ENCODE data around the gene TRIM6.

Gene TRIM6

DNA sequence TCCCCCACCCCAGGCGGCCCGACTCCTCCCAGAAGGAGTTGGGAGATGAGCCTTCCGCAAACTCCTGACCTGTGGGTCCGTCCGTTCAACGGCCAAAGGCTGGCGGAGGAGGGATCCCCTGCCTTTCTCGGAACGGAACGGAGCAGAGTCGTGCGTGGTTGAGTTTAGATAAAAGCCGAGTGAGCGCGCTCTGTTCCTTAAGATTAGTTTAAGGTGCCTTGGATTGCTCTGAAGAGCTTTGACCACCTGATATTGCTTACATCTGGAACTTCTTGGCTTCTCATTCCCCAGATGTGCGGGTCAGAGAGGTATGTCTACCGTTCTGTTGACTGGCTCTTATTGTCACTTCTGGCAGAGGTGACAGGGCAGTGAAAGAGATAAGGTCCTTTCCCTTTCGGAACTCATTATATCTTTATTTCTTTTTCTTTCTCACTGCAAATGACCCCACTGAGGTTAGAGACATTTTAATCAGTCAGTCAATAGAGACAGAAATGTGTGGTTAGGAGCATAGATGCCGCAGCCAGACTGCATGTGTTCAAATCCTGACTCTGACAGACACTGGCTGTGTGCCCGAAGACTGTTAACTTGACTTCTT, at the start of gene TRIM6:
TRIM6 (plus strand) TSS at position 31 of the 595 bp plus-strand sequence; CDS start at position 292, 261 bp downstream.
- TF ChIP-seq TCF12 (IDR thresholded peaks at IDR 0.05; ENCODE audit: low read depth) (no peak), CEBPB (IDR thresholded peaks at IDR 0.05) (no peak), USF1 (IDR thresholded peaks at IDR 0.05) (no peak), YY1 (IDR thresholded peaks at IDR 0.05; ENCODE audit: low read depth) (no peak), CREB1 (IDR thresholded peaks at IDR 0.05; ENCODE audit: low read depth) (no peak), ZBTB7A (IDR thresholded peaks at IDR 0.05; ENCODE audit: low read depth) (no peak), TEAD4 (IDR thresholded peaks at IDR 0.05) (no peak), TAF1 (IDR thresholded peaks at IDR 0.05; ENCODE audit: low read depth) (no peak), NFIC (IDR thresholded peaks at IDR 0.05) (no peak)

DNA sequence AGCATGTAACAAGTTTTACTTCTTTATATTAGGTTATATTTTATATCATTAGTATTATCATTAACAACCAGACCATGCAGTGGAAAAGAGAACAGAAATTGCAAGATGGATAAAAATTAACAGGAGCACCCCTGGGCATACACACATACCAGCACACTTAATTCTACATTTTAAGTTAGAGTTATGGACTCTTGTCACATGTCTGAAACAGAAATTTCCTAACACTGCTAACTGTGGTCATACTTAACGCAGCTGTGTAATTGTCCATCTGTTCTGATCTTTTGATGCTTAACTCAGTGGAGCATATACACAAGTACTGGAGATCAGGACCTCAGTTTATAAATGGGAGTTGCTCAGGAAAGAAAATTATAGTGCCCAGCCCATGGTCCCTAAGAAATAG, 48.5 kb upstream of the TRIM6 start:
- TF ChIP-seq TCF12 (IDR thresholded peaks at IDR 0.05; ENCODE audit: low read depth) (no peak), CREB1 (IDR thresholded peaks at IDR 0.05; ENCODE audit: low read depth) (no peak), ZBTB7A (IDR thresholded peaks at IDR 0.05; ENCODE audit: low read depth) (no peak), YY1 (IDR thresholded peaks at IDR 0.05; ENCODE audit: low read depth) (no peak)
- TF ChIP-seq, protein P1, sequence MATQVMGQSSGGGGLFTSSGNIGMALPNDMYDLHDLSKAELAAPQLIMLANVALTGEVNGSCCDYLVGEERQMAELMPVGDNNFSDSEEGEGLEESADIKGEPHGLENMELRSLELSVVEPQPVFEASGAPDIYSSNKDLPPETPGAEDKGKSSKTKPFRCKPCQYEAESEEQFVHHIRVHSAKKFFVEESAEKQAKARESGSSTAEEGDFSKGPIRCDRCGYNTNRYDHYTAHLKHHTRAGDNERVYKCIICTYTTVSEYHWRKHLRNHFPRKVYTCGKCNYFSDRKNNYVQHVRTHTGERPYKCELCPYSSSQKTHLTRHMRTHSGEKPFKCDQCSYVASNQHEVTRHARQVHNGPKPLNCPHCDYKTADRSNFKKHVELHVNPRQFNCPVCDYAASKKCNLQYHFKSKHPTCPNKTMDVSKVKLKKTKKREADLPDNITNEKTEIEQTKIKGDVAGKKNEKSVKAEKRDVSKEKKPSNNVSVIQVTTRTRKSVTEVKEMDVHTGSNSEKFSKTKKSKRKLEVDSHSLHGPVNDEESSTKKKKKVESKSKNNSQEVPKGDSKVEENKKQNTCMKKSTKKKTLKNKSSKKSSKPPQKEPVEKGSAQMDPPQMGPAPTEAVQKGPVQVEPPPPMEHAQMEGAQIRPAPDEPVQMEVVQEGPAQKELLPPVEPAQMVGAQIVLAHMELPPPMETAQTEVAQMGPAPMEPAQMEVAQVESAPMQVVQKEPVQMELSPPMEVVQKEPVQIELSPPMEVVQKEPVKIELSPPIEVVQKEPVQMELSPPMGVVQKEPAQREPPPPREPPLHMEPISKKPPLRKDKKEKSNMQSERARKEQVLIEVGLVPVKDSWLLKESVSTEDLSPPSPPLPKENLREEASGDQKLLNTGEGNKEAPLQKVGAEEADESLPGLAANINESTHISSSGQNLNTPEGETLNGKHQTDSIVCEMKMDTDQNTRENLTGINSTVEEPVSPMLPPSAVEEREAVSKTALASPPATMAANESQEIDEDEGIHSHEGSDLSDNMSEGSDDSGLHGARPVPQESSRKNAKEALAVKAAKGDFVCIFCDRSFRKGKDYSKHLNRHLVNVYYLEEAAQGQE (IDR thresholded peaks at IDR 0.05; ENCODE audit: low read depth) = no peak

DNA sequence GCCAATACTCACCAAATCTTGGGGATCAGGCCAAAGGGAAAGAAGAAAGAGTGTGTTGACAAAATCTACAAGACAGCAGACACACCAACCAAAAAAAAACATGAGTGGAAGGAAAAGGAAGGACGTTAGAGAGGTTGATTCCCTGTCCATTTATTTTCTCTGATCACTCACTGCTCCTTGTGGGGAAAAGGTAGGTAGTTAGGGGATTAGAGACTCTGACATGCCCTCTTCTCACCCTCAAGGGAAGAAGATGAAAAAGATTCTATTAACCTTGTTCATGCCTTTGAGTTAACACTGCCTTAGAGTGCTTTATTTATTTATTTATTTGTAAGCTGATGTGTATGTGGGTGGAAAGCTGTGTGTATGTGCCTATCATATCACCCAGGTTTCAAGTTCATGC, 48.0 kb upstream of the TRIM6 start, which contains the start of gene OR52H1:
OR52H1 (minus strand) TSS at position 101 of the 400 bp plus-strand sequence. CDS start 3,035 bp downstream, outside the sequence.
- TF ChIP-seq TAF1 (IDR thresholded peaks at IDR 0.05; ENCODE audit: low read depth) (no peak), CREB1 (IDR thresholded peaks at IDR 0.05; ENCODE audit: low read depth) (no peak), RAD21 (IDR thresholded peaks at IDR 0.05; ENCODE audit: low read depth) (no peak)

DNA sequence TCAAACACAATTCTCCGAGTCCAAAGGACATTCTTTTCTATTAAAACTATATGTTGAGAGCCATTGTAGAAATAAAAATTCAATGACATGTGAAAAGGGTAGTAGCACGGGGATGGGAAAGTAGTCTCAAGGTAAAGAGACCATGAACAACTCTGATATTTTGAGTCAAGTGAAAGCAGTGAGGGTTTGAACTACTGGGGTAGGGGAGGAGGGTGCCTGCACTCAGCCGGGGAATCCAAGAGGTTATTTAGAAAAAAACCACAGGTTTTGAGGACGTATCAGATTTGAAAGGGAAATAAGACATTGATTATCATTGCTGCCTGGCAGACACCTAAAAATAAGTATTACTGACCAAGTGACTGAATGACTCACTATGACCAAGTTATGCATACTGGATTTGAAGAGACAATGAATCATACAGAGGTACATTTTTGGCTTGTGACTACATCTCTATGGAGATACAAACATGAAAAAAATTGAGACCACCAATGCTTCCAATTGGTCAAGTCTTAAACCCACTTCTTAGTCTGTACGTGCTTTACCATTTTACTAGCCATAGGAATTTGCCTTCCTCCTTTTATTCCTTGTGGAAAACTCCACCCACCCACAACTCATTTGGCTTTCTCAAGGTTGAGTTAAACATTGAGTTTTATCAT, 45.9 kb upstream of the TRIM6 start:
- TF ChIP-seq RAD21 (IDR thresholded peaks at IDR 0.05; ENCODE audit: low read depth) = no peak
- TF ChIP-seq CREB1 (IDR thresholded peaks at IDR 0.05; ENCODE audit: low read depth) = no peak
- TF ChIP-seq EP300 (IDR thresholded peaks at IDR 0.05; ENCODE audit: borderline replicate concordance) = no peak
- TF ChIP-seq EGR1 (IDR thresholded peaks at IDR 0.05) = no peak
- TF ChIP-seq USF1 (IDR thresholded peaks at IDR 0.05) = no peak
- no peak for TF ChIP-seq YY1 (IDR thresholded peaks at IDR 0.05; ENCODE audit: low read depth)
- no peak for TF ChIP-seq TCF12 (IDR thresholded peaks at IDR 0.05; ENCODE audit: low read depth)

DNA sequence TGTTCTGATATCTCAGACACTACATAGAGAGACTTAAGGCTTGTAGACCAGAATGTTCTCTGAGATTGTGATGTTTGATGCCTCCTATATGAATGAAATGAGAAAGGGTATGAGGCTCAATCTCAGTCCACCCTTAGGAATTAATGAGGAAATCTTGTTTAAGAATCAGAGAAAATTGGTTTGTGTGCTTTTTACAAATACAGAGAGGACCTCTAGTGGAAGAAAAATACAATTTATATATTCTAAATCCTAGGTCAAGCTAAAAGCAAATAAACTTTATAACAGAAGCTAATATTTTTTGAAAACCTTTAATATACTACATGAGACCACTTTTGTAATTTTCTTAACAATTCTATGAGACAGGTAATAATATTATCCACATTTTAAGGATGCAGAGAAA, 43.1 kb upstream of the TRIM6 start:
- TF ChIP-seq CEBPB (IDR thresholded peaks at IDR 0.05) (no peak), NFIC (IDR thresholded peaks at IDR 0.05) (no peak), USF1 (IDR thresholded peaks at IDR 0.05) (no peak), FOXM1 (IDR thresholded peaks at IDR 0.05; ENCODE audit: borderline replicate concordance, low read depth) (no peak), TEAD4 (IDR thresholded peaks at IDR 0.05) (no peak), CREB1 (IDR thresholded peaks at IDR 0.05; ENCODE audit: low read depth) (no peak), ZBTB7A (IDR thresholded peaks at IDR 0.05; ENCODE audit: low read depth) (no peak), TCF12 (IDR thresholded peaks at IDR 0.05; ENCODE audit: low read depth) (no peak), TAF1 (IDR thresholded peaks at IDR 0.05; ENCODE audit: low read depth) (no peak), EP300 (IDR thresholded peaks at IDR 0.05; ENCODE audit: borderline replicate concordance) (no peak), YY1 (IDR thresholded peaks at IDR 0.05; ENCODE audit: low read depth) (no peak), EGR1 (IDR thresholded peaks at IDR 0.05) (no peak)
- TF ChIP-seq, protein P2, sequence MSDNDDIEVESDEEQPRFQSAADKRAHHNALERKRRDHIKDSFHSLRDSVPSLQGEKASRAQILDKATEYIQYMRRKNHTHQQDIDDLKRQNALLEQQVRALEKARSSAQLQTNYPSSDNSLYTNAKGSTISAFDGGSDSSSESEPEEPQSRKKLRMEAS (IDR thresholded peaks at IDR 0.05) = no peak
- TF ChIP-seq, protein P1 (IDR thresholded peaks at IDR 0.05; ENCODE audit: low read depth) = no peak

All from Ishikawa (cell line).